Measurements from ENCODE around the gene PPP4R2.
"Not testable (repeated sequence)": the region's sequence is repeated elsewhere in the genome, so short reads cannot be mapped to it uniquely, and the experiment has no call there.

PPP4R2 gene

DNA sequence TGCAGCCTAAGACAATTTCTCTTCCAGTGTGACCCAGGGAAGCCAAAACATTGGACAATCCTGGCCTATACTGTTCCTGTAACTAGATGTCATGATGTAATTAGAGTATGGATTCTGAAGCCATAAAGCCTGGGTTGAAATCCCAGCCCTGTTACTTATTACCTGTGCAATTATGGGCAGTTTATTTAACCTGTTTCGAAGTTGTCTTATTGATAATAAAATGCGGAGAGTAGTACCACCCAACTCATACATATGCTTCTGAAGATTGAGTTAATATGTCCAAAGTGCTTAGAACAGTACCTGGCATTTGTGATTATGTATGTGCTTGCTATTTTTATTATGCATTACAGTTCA lies 30.1 kb downstream of the PPP4R2 start:
- DNase-seq, result no peak

GRCh38 chr3:73028803-73029202 lies 32.2 kb downstream of the PPP4R2 start:
- DNase-seq, result no peak

DNA sequence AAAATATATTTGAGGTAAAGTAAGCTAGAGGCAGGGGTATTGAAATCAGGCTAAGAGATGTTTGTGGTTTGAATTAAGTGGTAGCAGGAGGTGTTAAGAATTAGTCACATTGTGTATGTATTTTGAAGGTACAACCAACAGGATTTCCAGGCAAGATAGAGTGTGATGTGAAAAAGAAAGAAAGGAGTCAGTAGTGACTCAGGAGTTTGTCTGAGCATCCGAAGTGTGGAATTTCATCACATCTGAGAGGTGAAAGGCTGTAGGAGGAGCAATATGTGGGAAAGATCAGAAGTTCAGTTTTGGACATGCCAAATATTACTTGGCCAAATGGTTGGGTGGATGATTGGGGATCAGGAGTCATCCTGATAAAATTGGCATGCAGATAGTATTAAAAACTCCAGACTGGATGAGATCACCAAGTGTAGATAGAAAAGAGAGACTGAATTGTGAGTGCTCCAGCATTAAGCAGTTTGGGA lies 32.7 kb downstream of the PPP4R2 start:
- no peak for DNase-seq

- no peak for DNase-seq
These were observed 33.5 kb downstream of the PPP4R2 start for GRCh38 chr3:73030073-73030597.

GRCh38 chr3:73031573-73032103 lies 35.0 kb downstream of the PPP4R2 start:
- no peak for DNase-seq

- no peak for DNase-seq
These were observed 40.3 kb downstream of the PPP4R2 start for GRCh38 chr3:73036694-73037591.

DNA sequence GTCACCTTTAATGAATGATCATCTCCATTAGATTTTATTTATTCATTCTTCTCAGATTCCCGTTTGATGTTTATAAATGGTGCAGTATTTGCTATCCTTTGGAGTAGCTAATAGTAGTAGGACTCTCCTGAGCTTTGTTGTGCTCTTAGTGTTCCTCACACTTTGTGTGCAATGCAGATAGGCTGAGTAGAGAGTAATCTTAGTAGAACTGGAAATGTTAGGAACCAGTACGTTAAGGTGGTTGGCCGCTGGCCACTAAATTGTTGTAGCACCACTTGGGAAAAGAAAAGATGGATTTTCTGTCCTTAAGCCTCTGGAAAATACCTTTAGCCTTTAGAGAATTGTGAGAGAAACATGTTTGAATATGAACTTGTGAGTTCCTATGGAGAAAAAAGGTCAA lies 44.9 kb downstream of the PPP4R2 start:
- DNase-seq, result no peak

DNA sequence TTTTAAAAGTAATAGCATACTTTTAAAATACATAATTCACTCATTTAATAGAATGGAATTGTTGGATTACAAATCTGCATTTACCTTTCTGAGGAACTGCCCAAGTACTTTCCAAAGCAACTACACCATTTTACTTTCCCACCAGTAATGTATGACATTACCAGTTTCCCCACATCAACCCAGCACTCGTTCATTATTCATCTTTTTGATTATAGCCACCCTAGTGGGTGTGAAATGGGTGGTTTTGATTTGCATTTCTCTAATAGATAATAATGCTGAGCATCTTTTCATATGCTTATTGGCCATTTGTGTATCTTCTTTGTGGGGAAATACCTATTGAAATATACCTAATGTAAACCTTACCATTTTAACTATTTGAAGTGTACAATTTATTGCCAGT lies 46.8 kb downstream of the PPP4R2 start:
- DNase-seq, result no peak

GRCh38 chr3:73045391-73045790 lies 48.8 kb downstream of the PPP4R2 start:
- no peak for DNase-seq

- no peak for DNase-seq
These were observed 49.6 kb downstream of the PPP4R2 start for GRCh38 chr3:73046195-73046594.

DNA sequence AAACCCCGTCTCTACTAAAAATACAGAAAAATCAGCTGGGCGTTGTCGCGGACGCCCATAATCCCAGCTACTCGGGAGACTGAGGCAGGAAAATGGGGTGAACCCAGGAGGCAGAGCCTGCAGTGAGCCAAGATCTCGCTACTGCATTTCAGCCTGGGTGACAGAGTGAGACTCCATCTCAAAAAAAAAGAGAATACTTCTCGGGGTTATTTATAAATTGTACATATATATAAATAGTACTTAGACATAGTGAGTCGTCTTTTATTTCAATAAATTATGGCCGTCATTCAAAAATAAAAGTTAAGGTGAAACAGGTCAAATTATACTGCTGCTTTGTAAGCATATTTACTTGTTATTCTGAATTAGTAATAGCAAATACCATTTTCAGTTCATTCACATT lies 52.7 kb downstream of the PPP4R2 start:
- no peak for DNase-seq

DNA sequence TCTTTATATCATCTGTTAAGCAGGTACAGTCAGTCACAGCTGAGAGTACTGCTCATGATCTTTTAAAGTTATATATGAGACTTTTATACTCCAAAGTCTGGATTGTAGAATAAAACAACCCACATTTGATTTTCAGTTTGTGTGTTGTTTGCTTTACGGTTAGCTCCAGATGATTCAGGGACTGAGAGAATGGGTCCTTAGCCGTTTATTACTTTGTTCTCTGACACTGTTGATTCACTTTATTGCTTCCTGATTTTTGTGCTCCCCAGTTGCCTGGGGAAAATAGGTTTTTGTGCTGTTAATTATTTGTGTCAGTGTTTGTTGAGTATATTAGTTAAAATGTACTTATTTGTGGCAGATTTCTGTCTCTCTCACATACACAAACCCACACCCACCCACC lies 56.2 kb downstream of the PPP4R2 start:
- no peak for DNase-seq

DNA sequence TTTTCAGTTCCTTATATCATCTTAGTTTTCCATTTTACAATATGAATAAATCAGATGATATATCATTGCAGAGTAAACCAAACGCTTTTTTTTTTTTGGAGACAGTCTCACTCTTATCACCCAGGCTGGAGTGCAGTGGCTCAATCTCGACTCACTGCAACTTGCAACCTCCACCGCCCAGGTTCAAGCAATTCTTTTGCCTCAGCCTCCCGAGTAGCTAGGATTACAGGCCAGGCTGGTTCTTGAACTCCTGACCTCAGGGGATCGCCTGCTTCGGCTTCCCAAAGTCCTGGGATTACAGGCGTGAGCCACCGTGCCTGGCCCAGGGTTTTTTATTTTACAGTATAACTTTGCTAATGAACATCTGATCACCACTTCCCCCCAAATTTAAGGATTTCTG lies 59.0 kb downstream of the PPP4R2 start:
- no peak for DNase-seq

- peak in 1 of 2 donors; percentile 24 for DNase-seq
These were observed 59.6 kb downstream of the PPP4R2 start for GRCh38 chr3:73056014-73056844.

DNA sequence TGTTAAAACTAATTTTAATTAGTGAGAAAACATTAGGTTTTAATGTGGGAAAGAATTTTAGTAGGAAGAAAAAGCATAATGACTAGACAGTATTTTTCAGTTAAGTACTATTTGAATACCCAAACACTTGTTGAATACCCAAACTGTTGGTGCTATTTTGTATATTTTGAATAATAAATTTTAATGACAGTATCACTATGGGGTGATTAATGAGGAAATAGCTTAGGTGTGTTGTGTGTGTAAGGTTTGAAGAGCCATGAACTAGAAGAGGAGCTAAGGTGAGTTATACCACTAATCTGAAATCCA lies 60.2 kb downstream of the PPP4R2 start:
- DNase-seq, result no peak

GRCh38 chr3:73060302-73060723 lies 63.7 kb downstream of the PPP4R2 start:
- DNase-seq, result no peak

DNA sequence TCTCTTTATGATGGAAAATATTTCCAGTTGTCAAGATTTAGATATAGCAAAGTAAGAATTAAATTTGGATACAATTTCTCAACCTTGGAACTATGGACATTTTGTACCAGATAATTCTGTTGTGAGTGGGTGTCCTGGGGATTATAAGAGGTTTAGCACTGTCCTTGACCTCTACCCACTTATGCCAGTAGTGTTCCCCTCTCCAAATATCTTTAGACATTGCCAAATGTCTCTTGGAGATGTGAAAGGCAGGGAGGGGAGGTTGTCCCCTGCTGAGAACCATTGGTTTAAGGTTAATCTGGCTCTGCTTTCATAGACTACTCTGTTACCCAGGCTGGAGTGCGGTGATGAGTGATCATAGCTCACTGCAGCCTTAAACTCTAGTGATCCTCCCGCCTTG lies 64.8 kb downstream of the PPP4R2 start, which contains the start of gene EBLN2:
Gene EBLN2, plus strand, starts transcription at position 244 of the 400 bp plus-strand sequence. CDS start 423 bp downstream, outside the sequence.
- no peak for DNase-seq

- DNase-seq, result not testable (repeated sequence)
These were observed 69.6 kb downstream of the PPP4R2 start for GRCh38 chr3:73066243-73066642.

DNA sequence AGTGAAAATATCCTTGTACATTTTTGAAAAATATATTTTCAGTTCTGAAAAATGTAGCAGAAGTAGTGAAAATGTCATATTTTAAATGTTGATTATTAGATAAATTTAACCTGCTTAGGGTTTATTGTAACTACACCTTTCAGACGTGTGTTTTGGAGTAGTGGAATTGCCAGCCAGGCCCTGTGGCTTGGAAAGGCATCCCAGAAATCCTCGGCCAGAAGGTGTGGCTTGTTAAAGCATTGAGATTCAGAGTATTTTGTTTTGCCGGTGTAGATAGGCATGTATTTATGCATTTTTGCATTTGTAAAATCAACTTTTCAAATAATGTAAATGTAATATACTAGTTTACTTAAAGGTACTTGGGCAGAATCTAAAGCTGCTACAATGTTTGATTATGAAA lies 71.8 kb downstream of the PPP4R2 start:
- no peak for DNase-seq

DNA sequence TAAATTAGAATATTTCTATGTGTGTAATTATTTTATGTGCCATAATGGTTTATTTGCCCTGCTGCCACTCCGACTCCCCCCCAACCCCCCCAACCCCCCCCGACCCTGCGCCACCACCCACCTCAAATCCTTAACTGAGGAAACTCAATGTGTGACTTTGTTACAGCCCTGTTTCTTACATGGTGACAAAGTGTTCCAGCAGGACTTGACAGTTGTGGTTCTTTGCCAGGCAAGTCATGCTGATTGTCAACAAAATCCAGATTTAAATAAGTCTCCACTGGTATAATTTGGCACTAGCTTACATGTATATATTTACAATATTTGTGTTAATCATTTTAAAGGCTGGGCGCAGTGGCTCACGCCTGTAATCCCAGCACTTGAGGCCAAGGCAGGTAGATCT lies 72.6 kb downstream of the PPP4R2 start:
- DNase-seq, result no peak

DNA sequence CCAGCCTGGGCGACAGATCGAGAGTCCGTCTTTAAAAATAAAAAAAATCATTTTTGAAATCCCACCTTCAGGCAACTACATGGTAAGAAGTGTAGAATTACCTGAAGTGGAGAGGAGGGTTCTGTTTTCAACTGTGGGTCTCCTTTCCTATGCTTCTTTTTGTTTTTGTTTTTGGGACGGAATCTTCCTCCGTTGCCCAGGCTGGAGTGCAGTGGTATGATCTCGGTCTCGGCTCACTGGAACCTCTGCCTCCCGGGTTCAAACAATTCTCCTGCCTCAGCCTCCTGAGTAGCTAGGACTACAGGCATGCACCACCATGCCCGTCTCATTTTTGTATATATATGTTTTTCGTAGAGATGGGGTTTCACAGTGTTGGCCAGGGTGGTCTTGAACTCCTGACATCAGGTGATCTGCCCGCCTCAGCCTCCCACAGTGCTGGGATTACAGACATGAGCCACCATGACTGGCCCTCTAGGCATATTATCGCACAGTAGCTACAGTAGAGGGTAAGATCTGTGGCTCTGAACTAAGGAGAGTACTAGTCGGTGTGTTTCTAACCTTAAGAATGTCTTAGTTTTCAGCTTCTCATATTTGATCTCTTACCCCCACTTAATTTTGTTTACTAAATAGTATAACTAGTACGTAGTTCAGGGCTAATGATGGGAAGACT lies 73.3 kb downstream of the PPP4R2 start:
- DNase-seq, result no peak

DNA sequence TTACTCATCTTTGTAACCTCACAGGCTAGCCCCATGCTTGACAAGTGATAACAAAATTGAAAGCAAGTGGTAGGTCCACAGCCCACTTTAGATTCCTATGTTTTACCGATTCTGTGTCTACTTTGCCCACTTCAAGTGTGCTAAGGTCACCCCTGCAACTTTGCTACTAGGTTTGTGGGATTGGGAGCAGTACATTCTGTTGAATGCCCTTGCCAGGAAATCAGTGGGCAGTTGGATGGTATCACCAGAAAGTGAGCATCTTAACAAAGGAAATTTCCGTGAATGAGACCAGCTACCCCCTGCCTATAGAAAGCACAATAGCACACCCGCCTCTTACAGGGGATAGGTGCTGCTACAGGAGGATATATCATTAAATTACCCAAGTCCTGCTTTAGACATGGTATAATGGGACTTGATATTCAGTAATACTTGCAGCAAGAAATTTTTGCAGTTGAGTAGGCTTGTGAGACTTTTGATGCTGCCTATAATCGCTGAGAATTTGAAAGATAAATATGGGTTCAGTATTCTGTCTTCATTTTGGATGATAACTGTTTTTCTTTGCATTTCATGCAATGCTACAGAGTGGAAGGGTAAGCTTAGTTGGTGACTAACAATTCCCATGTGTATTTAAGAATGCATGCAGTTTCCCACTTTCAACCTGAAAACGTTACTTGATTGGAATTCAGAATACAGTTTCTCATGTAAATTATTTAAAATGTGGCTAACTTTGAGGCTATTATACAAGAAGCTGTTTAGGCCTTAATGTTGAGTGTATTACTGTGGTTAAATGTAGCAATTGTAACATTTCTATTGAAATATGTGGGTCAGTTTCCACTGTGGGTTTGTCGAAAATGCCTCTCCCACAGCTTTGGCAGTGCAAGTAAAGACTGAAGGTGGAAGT lies 74.3 kb downstream of the PPP4R2 start:
- DNase-seq, result no peak
